Myocyte (in vitro differentiated cells): ENCODE data around the gene LBP. TPM values are rescaled to one million over a fixed set of nuclear protein-coding genes. Genes with fewer than 3 reads are reported as not detected.
"Not testable (repeated sequence)": the region's sequence is repeated elsewhere in the genome, so short reads cannot be mapped to it uniquely, and the experiment has no call there.

Source experiments
- DNase-seq: peaks from one replicate; pipeline ENCODE4 v3.0.0-alpha.2; 2012; ENCODE audit warnings: low read depth
- total RNA-seq: library from RNA; depleted of rRNA; stranded (reverse); fragments of >200 nt; gene quantifications from 2 replicates; pipeline ENCODE4 v1.2.3, GENCODE V29; 2014

The LBP gene
- total RNA-seq, 1 donor from 2014 or later = not detected

DNA sequence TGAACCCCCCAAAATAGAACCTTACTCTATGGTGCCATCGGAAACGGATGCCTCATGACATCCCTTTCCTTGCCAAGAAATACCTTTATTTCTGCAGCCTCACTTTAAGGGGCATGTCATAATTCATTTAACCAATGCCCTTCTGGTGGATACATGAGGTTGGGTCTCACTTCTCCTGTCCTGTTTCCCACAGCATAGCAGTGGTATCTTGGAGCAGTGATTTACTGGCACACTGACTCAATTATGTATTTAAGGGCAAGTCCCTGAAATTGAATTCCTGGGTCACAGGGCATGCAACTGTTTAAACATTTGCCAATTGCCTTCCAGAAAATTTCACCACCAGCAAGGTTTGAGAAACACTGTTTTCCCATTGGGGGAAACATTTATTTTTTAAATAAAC is 639 bp upstream of the LBP start:
- DNase-seq = no peak

DNA sequence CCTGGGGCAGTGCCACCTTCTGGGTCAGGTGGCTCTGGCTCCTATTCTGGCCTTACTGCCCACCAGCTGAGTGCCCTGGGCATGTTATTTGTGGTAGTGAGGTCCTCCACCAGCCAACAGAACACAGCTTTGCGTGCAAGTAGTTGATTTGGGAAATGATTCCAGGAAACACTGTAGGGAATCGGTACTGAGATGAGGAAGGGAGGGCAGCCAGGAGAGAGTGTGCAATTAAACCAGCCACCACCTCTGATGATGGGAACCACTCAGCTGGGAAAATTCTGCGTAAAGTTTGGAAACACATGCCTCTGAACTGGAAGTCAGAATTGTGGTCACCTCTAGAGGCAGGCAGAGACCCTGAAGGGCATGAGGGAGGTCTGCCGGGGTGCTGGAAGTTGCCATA is 459 bp downstream of the LBP start:
- no peak for DNase-seq

DNA sequence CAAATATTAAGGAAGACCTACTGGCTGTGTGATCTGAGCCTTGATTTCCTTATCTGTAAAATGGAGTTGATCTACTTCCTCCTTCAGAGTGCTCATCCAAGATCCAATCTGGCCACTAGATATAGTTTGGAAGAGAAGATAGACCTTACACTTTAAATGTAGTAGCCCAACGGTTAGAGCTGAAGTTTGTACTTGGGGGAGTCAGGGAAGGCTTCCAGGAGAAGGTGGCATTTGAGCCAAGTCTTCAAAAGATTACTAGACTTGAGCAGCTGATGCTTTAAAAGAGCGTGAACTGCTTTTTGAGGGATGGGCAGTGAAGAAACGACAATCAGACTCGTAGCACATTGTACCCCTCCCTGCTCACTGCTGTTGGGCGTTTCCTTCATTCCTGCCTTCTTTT is 3.6 kb downstream of the LBP start:
- DNase-seq = no peak

DNA sequence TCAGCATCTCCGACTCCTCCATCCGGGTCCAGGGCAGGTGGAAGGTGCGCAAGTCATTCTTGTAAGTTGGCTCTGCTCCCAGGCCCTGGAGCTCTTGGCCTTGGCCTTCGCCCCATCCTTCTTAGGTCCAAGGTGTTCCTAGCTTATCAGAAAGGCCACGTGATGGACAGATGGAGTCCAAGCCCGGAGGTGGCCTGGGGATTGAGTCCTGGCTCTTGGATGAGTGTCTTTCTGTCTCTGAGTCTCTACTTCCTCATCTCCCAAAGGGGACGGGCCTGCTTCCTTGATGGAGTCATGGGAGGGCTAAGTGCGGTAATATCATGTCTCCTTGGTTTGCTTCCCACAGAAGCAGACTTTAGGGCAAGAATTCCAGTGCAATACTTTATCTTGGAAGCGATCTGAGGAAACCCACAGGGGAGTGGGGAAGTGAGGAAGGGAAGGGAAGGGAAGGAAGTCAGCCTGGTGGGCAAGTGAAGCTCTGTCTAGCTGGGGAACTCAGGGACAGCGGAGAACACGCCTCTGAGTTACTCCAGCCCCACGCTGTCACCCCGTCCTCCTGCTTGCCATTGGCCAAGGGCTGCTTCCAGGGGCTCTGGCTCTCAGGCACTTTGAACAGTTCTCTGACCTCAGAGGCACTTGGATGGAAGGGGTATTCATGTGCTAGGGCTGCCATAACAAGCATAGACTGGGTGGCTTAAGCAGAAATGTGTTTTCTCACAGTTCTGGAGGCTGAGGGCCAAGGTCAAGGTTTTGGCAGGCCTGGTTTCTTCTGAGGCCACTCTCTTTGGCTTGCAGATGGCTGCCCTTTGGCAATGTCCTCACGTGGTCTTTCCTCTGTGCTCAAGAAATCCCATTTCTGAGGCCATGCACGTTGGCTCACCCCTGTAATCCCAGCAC is 4.8 kb downstream of the LBP start:
- no peak for DNase-seq

DNA sequence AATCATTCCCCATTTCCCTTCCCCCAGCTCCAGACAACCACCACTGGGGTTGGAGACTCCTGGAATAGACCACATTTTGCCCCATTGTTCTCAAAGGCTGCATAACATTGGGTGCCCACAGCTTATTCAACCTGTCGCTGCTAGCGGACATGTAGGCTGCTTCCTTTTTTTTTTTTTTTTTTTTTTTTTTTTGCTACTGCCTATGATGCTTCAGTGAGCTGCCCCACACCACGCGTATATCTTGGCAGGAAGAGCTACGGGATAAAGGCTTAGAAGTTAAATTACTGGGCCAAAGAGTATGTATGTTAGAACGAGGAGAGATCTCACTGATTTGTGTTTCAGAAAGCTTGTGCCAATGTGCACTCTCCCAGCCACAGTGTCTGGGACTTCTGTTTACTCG is 7.0 kb downstream of the LBP start:
- no peak for DNase-seq

DNA sequence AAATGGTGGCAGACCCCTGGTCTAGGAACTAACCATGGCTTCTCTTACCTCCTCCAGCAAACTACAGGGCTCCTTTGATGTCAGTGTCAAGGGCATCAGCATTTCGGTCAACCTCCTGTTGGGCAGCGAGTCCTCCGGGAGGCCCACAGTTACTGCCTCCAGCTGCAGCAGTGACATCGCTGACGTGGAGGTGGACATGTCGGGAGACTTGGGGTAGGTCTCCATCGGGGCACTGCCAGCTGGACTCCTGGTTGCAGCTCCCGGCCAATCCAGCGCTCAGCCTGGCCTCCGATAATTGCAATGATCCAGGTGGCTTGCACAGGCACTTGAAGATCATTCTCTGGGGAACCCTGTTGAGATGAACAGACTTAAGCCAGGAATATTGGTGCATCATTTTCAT is 7.9 kb downstream of the LBP start:
- no peak for DNase-seq

DNA sequence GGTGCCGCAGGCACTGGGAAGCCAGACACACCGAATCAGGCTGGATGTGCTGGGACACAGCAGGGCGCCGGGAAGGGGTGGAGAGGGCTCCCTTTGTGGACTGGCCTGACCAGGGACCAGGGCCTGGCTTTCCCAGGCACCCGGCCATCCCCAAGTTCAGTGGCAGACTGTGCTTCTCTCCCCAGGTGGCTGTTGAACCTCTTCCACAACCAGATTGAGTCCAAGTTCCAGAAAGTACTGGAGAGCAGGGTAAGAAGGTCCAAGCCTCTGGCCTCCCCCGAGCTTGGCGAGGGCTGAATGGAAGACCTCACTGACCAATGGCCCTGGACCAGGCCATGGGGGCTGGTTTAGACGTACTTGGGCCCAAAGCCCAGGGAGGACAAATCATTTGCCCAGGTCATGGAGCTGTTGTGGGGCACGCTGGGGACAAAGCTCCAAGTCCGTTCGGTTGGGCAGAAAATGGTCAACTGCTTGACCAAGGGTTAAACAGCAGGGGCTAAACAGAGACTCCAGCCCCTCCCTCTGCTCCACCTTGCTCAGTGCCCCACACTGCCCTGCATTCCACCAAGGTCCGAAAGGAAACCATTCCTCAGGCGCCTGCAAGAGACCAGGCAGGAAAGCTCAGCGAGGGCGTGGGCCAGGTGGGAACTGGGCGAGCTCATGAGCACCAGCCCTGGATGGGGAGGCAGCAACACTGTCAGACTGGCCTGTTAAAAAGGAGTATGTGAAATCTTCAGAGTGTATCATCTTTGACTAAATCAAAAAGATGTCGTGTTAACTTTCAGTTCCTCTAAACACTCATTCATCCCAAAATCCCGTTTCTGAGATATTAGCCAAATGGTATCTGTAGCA is 9.1 kb downstream of the LBP start:
- DNase-seq = no peak

DNA sequence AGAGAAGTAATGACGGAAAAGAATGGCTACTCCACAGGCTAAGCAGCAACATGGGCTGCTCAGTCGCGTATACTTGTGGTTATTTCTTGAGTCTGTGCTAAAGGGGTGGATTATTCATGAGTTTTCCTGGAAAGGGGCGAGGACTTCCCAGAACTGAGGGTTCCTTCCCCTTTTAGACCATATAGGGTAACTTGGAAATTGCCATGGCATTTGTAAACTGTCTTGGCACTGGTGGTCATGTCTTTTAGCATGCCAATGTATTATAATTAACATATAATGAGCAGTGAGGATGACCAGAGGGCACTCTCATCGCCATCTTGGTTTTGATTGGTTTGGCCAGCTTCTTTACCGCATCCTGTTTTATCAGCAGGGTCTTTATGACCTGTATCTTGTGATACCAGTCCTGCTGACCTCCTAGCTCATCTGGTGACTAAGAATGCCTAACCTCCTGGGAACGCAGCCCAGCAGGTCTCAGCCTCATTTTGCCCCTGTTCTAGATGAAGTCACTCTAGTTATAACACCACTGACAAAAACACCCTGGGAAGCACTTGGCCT is 11.4 kb downstream of the LBP start:
- DNase-seq = no peak

DNA sequence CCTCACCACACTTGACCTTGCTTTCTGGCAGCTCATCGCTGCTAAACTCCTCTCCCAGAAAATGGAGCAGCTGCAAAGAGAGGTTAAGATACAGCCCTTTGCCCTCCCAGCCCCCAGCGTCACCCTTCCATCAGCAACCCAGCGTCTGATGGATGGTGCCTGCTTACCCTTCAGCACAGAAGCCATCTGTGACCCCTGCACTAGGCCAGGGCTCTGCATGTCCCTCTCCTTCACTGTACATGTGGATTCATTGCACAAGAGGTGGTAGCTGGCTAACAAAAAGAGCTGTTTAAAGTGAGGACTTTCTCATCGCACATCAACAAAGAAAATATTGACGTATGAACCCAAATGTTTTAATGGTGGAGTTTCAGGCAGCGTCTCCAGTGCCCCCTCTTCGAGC is 12.3 kb downstream of the LBP start:
- DNase-seq = no peak

DNA sequence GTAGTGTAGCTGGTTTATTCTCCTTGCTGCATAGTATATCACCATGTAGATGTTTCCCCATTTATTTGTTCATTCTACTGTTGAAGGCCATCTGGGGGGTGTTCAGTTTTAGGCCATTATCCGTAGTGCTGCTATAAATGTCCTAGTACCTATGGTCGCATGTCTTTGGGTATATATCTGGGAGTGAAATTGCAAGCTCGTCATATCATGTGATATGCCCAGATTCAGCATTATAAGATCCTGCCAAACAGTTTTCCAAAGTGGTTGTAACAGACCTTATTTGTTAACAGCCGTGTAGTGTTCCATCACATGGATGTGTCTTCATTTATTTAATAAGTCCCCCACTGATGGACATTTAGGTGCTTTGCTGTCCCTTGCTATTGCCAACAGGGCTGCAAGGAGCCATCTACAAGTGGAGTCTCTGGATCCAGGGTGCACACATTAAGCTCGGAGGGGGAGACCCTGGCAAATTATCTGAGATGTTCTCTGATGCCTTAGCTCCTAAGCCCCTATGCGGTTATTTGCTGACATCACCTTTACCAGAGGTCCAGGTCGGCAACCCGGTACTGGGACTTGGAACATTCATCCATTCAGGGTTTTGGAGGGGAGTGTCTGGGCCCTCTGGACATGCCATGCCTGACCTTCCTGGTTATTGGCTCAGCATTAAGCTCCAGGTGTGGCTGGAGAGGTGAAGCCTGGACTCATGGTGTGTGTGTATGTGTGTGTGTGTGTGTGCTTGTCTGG is 16.9 kb downstream of the LBP start:
- DNase-seq = no peak

DNA sequence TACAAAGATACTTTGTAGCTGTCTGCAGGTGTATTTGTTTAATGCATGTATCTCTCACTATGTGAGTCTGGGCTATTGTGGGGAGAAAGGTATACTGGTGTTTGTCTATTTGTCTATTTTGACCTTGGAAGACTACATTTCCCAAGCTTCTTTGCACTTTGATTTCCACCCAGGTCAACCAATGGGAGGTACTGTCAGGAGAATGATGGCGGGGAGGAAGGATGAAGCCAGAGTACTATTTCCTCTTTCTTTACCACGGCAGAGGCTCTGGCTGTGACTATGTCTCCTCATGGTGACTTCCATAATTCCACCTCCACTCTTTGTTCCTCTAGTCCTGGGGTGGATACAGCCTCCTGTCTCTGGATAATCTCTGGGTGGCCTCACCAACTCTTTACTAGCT is 23.1 kb downstream of the LBP start:
- no peak for DNase-seq

DNA sequence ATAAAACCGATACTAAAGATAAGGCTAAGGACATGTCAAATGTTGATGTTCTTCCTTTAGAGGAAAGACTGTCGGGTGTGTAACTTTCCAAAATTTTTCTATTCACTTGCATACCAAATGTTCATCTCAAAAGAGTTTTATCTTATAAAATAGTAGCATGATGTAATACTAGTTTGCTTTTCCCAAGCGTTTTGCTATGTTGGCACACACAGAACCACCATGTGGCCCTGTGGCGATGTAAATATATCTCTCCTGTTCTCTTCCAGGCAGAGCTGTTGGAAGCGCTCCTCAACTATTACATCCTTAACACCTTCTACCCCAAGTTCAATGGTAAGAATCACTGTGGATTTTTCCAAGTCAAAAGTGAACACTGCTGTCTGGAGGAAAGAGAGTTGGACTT is 26.5 kb downstream of the LBP start:
- DNase-seq = no peak

DNA sequence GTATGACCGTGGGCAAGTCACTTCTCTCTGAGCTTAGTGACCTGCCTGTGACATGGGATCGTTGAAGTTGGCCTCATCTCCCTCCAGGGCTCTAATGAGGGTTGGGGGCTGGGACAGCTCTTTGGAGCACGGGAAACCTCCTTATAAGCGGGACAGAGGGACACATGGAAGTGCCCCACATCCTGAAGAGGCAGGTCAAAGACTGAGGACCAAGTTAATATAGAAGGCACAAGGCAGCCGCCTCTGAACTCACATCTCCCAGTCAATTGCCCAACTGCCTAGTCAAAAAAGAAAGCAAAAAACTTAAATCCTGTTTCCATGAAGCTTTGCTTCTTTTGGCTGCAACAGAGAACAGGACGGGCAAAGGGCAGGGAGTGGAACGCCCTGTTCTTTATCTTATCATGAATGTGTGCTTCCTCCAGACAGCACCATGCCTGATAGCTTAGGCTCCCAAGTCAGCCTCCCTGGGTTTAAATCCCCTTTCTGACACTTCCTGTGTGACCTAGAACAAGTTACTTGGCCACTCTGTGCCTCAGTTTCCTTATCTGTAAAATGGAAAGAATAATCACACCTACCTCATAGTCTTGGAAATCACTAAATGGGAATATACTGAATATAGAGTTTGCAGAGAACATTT is 27.1 kb downstream of the LBP start:
- DNase-seq = no peak

DNA sequence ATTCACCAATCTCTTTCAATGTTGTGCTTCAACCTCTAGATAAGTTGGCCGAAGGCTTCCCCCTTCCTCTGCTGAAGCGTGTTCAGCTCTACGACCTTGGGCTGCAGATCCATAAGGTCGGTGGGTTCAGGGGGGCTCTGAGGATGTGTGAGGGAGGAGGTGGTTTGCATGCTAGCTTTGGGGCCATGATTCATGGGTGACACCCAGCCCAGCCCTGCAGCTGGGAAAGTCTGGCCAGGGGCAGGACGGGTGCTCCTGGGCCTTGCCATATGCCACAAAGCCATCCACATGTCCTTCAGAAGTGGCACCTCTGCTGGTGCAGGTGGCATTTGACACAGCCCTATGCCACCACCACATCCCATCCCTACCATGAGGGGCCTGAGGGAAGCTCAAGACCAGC is 27.6 kb downstream of the LBP start:
- no peak for DNase-seq

DNA sequence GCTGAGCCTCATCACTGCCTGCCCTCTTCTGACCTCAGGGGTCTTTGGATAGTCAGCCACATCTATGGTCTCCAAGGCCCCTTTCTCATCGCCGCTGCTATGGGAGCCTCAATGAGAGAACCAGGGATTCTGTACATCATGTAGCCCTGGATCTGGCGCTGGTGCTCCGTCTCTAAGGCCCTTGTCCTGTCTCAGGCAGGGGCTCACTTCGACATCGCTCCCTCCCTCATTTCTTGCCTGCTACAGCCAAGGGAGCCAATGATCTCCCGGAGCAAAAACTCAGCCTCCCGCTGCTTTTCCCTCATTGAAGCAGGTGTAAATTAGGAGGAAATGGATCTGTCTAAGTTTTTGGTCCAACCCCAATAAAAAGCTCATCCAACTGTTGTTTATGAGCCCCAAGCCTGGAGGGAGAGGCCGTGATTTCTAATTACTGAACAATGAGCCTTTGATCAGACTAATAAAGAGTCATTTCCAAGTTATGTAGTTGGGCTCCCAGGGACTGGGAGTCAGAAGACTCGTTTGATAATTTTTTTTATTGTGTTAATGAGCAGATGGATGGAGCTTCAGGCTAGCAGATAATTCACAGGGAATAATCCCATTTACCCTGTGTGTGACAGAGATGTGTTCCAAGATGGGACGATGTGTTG is 30.9 kb downstream of the LBP start:
- DNase-seq = no peak

DNA sequence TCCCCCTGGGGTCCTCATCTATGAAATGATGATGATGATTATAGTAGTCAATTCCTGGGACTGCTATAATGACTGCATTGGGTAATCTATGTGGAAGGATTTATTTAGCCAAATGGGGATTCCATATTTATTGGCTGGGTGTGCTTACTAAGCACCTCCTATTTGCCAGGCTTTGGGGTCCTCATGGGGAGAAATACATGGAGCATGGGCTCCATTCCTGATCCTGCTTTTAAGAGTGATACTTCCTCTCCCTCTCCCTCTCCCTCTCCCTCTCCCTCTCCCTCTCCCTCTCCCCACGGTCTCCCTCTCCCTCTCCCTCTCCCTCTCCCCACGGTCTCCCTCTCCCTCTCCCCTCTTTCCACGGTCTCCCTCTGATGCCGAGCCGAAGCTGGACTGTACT is 31.6 kb downstream of the LBP start:
- DNase-seq = not testable (repeated sequence)

DNA sequence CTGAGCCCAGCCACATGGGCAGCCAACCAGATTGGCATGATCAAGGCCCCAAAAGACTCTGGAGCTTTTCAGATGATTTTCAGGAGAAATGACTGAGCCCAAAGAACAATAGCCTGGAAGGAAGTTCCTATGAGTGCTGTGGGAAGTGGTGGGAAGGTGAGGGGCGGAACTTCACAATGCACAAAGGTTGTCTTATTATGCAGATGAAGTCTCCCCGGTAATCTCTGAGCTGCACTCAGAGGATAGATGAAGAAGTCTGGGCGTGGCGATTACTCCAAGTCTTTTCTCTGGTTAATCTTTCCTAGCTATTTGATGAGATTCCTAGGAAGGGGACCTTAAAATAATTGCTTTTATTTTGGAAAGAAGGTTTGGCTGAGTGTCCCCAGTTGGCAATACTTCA is 36.9 kb downstream of the LBP start:
- no peak for DNase-seq

DNA sequence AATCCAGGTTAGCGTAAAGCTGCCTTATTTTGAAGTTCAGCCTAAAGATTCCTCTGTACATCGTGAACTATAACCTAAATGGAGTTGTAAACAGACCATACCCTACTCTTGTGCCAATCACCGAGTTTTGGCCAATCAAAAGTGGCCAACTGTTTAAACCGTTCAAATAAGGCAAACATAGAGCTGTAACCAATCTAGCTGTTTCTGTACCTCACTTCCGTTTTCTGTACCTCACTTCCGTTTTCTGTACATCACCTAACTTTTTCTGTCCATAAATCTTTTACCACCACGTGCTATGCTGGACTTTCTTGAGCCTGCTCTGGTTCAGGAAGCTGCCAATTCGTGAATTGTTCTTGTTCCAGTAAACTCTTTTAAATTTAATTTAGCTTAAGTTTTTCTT is 39.7 kb downstream of the LBP start:
- no peak for DNase-seq

DNA sequence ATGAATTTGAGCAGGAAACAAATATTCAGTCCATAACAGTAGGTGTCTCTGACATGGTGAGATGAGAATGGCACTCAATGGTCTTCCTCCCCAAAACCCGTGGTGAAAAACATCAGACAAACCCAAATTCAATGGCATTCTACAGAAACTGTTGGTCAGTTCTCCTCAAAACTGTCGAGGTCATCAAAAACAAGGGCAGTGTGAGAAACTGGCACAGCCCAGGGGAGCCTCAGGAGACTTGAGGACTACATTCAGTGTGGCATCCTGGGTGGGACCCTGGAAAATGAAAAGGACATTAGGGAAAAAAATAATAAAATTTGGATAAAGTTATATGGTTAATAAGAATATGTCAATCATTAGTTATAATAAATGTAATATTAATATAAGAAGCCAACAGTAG is 40.6 kb downstream of the LBP start:
- DNase-seq = no peak

DNA sequence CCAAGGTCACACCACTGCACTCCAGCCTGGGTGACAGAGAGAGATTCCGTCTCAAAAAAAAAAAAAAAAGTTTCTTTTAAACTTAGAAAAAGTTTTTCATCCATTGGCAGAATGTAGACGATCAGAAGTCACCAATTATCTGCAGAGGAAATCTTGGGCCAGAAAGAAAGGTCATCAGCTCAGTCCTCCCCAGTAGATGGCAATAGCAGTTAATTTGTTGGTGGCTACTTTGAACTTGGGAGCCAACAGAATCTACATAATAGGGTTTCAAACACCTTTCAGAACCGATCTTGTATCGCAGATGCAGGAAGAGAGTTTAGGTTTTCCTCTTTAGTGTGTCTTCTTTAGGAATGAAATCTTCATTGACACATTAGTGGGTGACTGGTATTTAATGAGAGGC is 41.7 kb downstream of the LBP start:
- DNase-seq = peak; percentile 3

DNA sequence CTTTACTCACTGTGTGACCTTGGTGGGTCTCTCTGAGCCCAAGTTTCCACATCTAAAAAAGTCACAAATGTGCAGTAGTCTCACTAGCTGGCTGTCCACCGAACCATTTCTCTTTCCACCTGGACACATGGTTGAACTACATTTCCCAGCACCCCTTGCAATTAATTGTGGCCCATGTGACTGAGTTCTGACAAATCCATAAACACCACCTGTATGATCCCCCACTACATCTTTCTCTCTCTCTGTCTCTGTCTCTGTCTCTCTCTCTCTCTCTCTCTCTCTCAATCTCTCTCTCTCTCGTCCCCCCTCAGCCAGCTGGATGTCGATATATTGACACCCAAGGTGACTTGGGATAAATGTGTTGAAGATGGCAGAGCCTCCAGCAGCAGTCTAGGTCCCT is 46.1 kb downstream of the LBP start:
- no peak for DNase-seq
